HL-60 (cell line): ENCODE data around the gene LINC01488.

Experiments used
- CTCF ChIP-seq: IDR thresholded peaks from one replicate; pipeline ENCODE4 v1.5.1; 2011; ENCODE audit warnings: low read length, control low read depth, inconsistent platforms; ENCODE audit not compliant: insufficient read depth
- POLR2AphosphoS5 ChIP-seq: IDR thresholded peaks from 2 replicates; pipeline ENCODE4 v1.6.1; 2012; ENCODE audit warnings: low read depth

DNA sequence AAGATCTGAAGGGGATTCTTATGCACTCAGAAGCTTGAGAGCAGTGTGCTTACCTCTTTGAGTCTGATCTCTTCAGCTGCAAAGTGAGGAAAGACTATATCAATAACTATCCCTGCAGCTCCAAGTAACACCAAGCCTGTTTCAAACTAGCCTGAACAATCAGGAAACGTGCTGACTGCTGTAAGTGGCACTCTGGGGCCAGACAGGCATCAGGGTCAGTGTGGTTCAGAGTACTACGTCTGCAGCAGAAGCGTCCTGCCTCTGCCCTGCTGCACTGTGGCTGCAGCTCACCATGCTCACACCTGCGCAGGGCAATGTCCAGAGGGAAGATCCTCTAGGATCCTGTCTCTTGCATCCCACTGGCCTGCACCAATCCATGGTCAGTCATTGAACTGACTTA, 25.5 kb upstream of the LINC01488 start:
- TF ChIP-seq CTCF (no peak), POLR2AphosphoS5 (no peak)
